ENCODE measurements around the gene EPC2.

Gene EPC2

GRCh38 chr2:148813603-148814065 is 169.1 kb downstream of the EPC2 start:
- H3K4me3 ChIP-seq (ENCODE audit: control insufficient read depth, low read depth, low read length), result no peak overlapping the region
- TF ChIP-seq CTCF (IDR thresholded peaks at IDR 0.05; ENCODE audit: control insufficient read depth, insufficient read depth, low read depth, low read length, missing control alignments), result no peak
- no peak for DNase-seq (ENCODE audit: low read depth)

GRCh38 chr2:148814143-148814859 is 169.8 kb downstream of the EPC2 start:
- H3K4me3 ChIP-seq (ENCODE audit: control insufficient read depth, low read depth, low read length), result no peak overlapping the region
- no peak for TF ChIP-seq CTCF (IDR thresholded peaks at IDR 0.05; ENCODE audit: control insufficient read depth, insufficient read depth, low read depth, low read length, missing control alignments)
- no peak for DNase-seq (ENCODE audit: low read depth)

GRCh38 chr2:148814860-148815419 is 170.4 kb downstream of the EPC2 start:
- no peak for TF ChIP-seq CTCF (IDR thresholded peaks at IDR 0.05; ENCODE audit: control insufficient read depth, insufficient read depth, low read depth, low read length, missing control alignments)
- H3K4me3 ChIP-seq (ENCODE audit: control insufficient read depth, low read depth, low read length), result no peak overlapping the region
- DNase-seq (ENCODE audit: low read depth), result no peak

- no peak overlapping the region for H3K4me3 ChIP-seq (ENCODE audit: control insufficient read depth, low read depth, low read length)
- TF ChIP-seq CTCF (IDR thresholded peaks at IDR 0.05; ENCODE audit: control insufficient read depth, insufficient read depth, low read depth, low read length, missing control alignments), result no peak
- DNase-seq (ENCODE audit: low read depth), result no peak
Observed at GRCh38 chr2:148816176-148816575, 171.6 kb downstream of the EPC2 start.

- no peak overlapping the region for H3K4me3 ChIP-seq (ENCODE audit: control insufficient read depth, low read depth, low read length)
- no peak for DNase-seq (ENCODE audit: low read depth)
- TF ChIP-seq CTCF (IDR thresholded peaks at IDR 0.05; ENCODE audit: control insufficient read depth, insufficient read depth, low read depth, low read length, missing control alignments), result no peak
Observed at GRCh38 chr2:148817210-148817708, 172.7 kb downstream of the EPC2 start.

GRCh38 chr2:148819019-148819585 is 174.6 kb downstream of the EPC2 start:
- no peak overlapping the region for H3K4me3 ChIP-seq (ENCODE audit: control insufficient read depth, low read depth, low read length)
- no peak for DNase-seq (ENCODE audit: low read depth)
- TF ChIP-seq CTCF (IDR thresholded peaks at IDR 0.05; ENCODE audit: control insufficient read depth, insufficient read depth, low read depth, low read length, missing control alignments), result no peak
